ENCODE data around the gene DNAH7. TPM values are rescaled to one million over a fixed set of nuclear protein-coding genes. Genes with fewer than 3 reads are reported as not detected.

Gene DNAH7
- total and polyA plus RNA-seq, 2 of the 8 experiments (the other 6 are each of a cell fraction or from before 2014, with no cell fraction given), result 0.07 to 0.08 TPM

DNA sequence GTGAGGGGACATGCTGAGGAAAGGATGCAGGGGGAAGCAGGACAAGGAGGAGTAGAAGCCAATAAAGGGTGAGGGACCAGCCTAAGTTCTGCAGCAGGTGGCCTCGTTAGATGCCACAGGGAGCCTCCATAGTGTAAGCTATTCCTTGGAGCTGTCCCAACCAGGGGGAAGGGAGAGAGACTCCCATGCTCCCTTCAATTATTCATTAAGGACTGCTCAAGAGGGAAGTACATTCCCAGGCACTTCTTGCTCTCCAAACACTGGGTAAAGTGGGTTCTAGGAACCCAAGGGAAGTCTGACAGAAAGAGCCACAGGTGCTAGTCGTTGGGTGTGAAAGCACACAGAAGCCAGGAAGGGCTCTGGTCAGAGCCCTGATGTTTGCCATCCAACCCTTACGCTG lies 217.9 kb downstream of the DNAH7 start:
- no peak overlapping the region for H2BK12ac ChIP-seq (ENCODE audit: low read depth, low read length)
- H2AFZ ChIP-seq (ENCODE audit: low read length), result no peak overlapping the region
- H4K91ac ChIP-seq (replicated peaks; ENCODE audit: insufficient read length, low read length), result no peak overlapping the region
- TF ChIP-seq YY1 (IDR thresholded peaks at IDR 0.05; ENCODE audit: low read depth, low read length) (no peak), PHF8 (conservative IDR thresholded peaks at IDR 0.05; ENCODE audit: low read depth, low read length) (no peak), CHD1 (IDR thresholded peaks at IDR 0.05; ENCODE audit: low read depth, low read length) (no peak), NRF1 (IDR thresholded peaks at IDR 0.05; ENCODE audit: low read depth, low read length) (no peak), SIX5 (IDR thresholded peaks at IDR 0.05; ENCODE audit: low read depth, low read length) (no peak), TAF1 (IDR thresholded peaks at IDR 0.05; ENCODE audit: low read depth, low read length) (no peak), POU5F1 (IDR thresholded peaks at IDR 0.05; ENCODE audit: low read depth, low read length) (no peak), SIN3A (conservative IDR thresholded peaks at IDR 0.05 in 1 of 2, IDR thresholded peaks at IDR 0.05 in 1 of 2; ENCODE audit: low read depth in 1 of 2, low read length in 2 of 2) (no peak), CBX8 (IDR thresholded peaks at IDR 0.05; ENCODE audit: borderline replicate concordance, low read depth, low read length) (no peak)
- TF ChIP-seq, protein P1, sequence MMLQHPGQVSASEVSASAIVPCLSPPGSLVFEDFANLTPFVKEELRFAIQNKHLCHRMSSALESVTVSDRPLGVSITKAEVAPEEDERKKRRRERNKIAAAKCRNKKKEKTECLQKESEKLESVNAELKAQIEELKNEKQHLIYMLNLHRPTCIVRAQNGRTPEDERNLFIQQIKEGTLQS (IDR thresholded peaks at IDR 0.05; ENCODE audit: insufficient read depth, low read depth, low read length), result no peak
- TF ChIP-seq, protein P2, sequence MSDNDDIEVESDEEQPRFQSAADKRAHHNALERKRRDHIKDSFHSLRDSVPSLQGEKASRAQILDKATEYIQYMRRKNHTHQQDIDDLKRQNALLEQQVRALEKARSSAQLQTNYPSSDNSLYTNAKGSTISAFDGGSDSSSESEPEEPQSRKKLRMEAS (IDR thresholded peaks at IDR 0.05), result no peak
- H2BK15ac ChIP-seq (ENCODE audit: low read length), result no peak overlapping the region
- H3K9me3 ChIP-seq (ENCODE audit: insufficient read depth in 2 of 2, low read depth in 1 of 2, low read length in 1 of 2), result no peaks in the 10 kb centered on the region
- no peak overlapping the region for H3K23ac ChIP-seq (ENCODE audit: insufficient read length)
- H2BK20ac ChIP-seq (ENCODE audit: low read length), result no peak overlapping the region
- H4K20me1 ChIP-seq (replicated peaks in 1 of 2; ENCODE audit: control insufficient read depth in 1 of 2, insufficient read depth in 2 of 2, low read length in 2 of 2), result no peaks in the 10 kb centered on the region
- H4K5ac ChIP-seq (ENCODE audit: insufficient read length, low read depth, low read length), result no peak overlapping the region
- H3K79me1 ChIP-seq (ENCODE audit: low read depth, low read length), result no peaks in the 10 kb centered on the region
- no peaks in the 10 kb centered on the region for H3K4me1 ChIP-seq (replicated peaks in 1 of 4; ENCODE audit: control insufficient read depth in 3 of 4, insufficient read depth in 4 of 4, low read length in 3 of 4)
- H2BK5ac ChIP-seq (ENCODE audit: low read depth, low read length), result no peak overlapping the region
- H3K79me2 ChIP-seq (ENCODE audit: control insufficient read depth in 1 of 2, insufficient read depth in 2 of 2, low read length in 2 of 2), result no peaks in the 10 kb centered on the region
- H3K27ac ChIP-seq (ENCODE audit: low read depth, low read length), result no peak overlapping the region
- H3K27me3 ChIP-seq (replicated peaks in 1 of 4; ENCODE audit: control insufficient read depth in 3 of 4, extremely low read depth in 1 of 4, insufficient read depth in 3 of 4, low read length in 3 of 4), result no peaks in the 10 kb centered on the region
- 87% methylated on average over 3 of the region's 3 CpGs; no CpG with 5 or more reads in 1 of the 2 experiments for WGBS, 2 experiments (ENCODE audit: extremely low coverage in 1 of 2, insufficient coverage in 1 of 2, insufficient read length in 1 of 2, insufficient replicate concordance in 2 of 2, low coverage in 1 of 2, low lambda C conversion rate in 2 of 2, missing lambda C conversion rate in 1 of 2)
- no peak overlapping the region for H3K14ac ChIP-seq (ENCODE audit: insufficient read length)
- no peaks in the 10 kb centered on the region for H3K36me3 ChIP-seq (ENCODE audit: control insufficient read depth in 2 of 4, insufficient read depth in 4 of 4, low read length in 3 of 4)
- H3K23me2 ChIP-seq (ENCODE audit: low read depth, low read length), result no peaks in the 10 kb centered on the region; the same call in 1 of the 2 replicates
- no peak overlapping the region for H2BK120ac ChIP-seq (replicated peaks; ENCODE audit: low read depth, low read length)
- no peak overlapping the region for H3K56ac ChIP-seq (replicated peaks; ENCODE audit: insufficient read length, low read depth, low read length)
- H3K4me2 ChIP-seq (ENCODE audit: insufficient read depth in 1 of 2, low read depth in 2 of 2, low read length in 2 of 2), result no peak overlapping the region
- H3K18ac ChIP-seq (ENCODE audit: extremely low read depth, low read length), result no peak overlapping the region
- DNase-seq (ENCODE audit: low read depth in 1 of 2, low spot score in 2 of 2) (no peak), FAIRE-seq (no peak)
- POLR2A ChIA-PET (ENCODE audit: partially characterized antibody), result no interaction called here
- H3K4me3 ChIP-seq (ENCODE audit: extremely low read depth in 1 of 4, insufficient read depth in 2 of 4, low read depth in 3 of 4, low read length in 4 of 4), result no peak overlapping the region
- CTCF ChIA-PET (ENCODE audit: partially characterized antibody), result interaction anchor here (0.5 to 2.1 kb wide), 2 partner anchors 15 to 41 kb away, joined by 3 to 4 read pairs; no protein-coding TSS in a partner anchor
- H3K4ac ChIP-seq (replicated peaks; ENCODE audit: insufficient read length, low read depth, low read length), result no peak overlapping the region
- H4K8ac ChIP-seq (ENCODE audit: extremely low read depth, insufficient read depth, low read length), result no peak overlapping the region
- no peak overlapping the region for H3K9ac ChIP-seq (replicated peaks in 1 of 4; ENCODE audit: extremely low read depth in 1 of 4, low read depth in 3 of 4, low read length in 3 of 4)
- no peak overlapping the region for H2AK5ac ChIP-seq (ENCODE audit: low read depth, low read length)
